IMR-90 (cell line): Measurements from ENCODE around the gene MMD2. TPM values are rescaled to one million over a fixed set of nuclear protein-coding genes. Genes with fewer than 3 reads are reported as not detected.

Experiments used
- ATAC-seq: fragments of 200-7000 bp; cut with Tn5 transposase; 2 replicates; pipeline ENCODE4 v1.9.1; 2020; ENCODE audit warnings: low read depth, mild to moderate bottlenecking, moderate library complexity
- BruUV-seq: library from RNA; stranded (reverse); fragments of 400-500 nt; replicated peaks from 2 replicates; lab custom pipeline; 2021; lab: Mats Ljungman, UMichigan
- CTCF ChIA-PET: fragments of 300-600 bp; formaldehyde crosslinking; extraction: SDS; loops from one replicate; lab custom pipeline; 2021; ENCODE audit warnings: antibody characterized with exemption; lab: Yijun Ruan, JAX
- POLR2A ChIA-PET: fragments of 300-600 bp; sonication (Branson Sonifier 250); formaldehyde crosslinking; loops from one replicate; lab custom pipeline; 2022; ENCODE audit warnings: antibody characterized with exemption; ENCODE audit not compliant: unreplicated experiment; lab: Charles Lee
- DNase-seq: peaks from one replicate; pipeline ENCODE4 v3.0.0; 2013
- H2AFZ ChIP-seq: replicated peaks from 2 replicates; pipeline ENCODE3; 2013; ENCODE audit warnings: low read length, mild to moderate bottlenecking; ENCODE audit not compliant: poor library complexity
- H2AK5ac ChIP-seq: 2 replicates; pipeline ENCODE4 v1.6.1; 2013; ENCODE audit warnings: low read depth, low read length, inconsistent platforms
- H2AK9ac ChIP-seq: replicated peaks from 2 replicates; pipeline ENCODE3; 2013; ENCODE audit warnings: mild to moderate bottlenecking, low read depth, low read length, moderate library complexity; ENCODE audit not compliant: poor library complexity
- H2BK120ac ChIP-seq: 2 replicates; pipeline ENCODE4 v1.6.1; 2013; ENCODE audit warnings: low read depth, low read length, inconsistent platforms
- H2BK15ac ChIP-seq: 3 replicates; pipeline ENCODE4 v1.6.1; 2013; ENCODE audit warnings: low read depth, low read length, inconsistent platforms
- H2BK20ac ChIP-seq: 2 replicates; pipeline ENCODE4 v1.6.1; 2013; ENCODE audit warnings: low read depth, mild to moderate bottlenecking, inconsistent platforms, low read length, moderate library complexity
- H2BK5ac ChIP-seq: 2 replicates; pipeline ENCODE4 v1.6.1; 2013; ENCODE audit warnings: mild to moderate bottlenecking, low read depth, low read length, inconsistent platforms; ENCODE audit not compliant: poor library complexity, severe bottlenecking
- H3K14ac ChIP-seq: replicated peaks from 2 replicates; pipeline ENCODE4 v1.6.1; 2013; ENCODE audit warnings: low read depth, low read length, inconsistent platforms
- H3K18ac ChIP-seq: 2 replicates; pipeline ENCODE4 v1.6.1; 2013; ENCODE audit warnings: low read depth, low read length, control low read depth
- H3K23ac ChIP-seq: 2 replicates; pipeline ENCODE4 v1.6.1; 2013; ENCODE audit warnings: low read depth, low read length, inconsistent platforms
- H3K27ac ChIP-seq: 2 replicates; pipeline ENCODE4 v1.5.1; 2013; ENCODE audit warnings: mild to moderate bottlenecking, control low read depth, low read length; ENCODE audit not compliant: insufficient read depth
- H3K27me3 ChIP-seq: 2 replicates; pipeline ENCODE4 v1.6.1; 2013; ENCODE audit warnings: low read length; ENCODE audit not compliant: control insufficient read depth, insufficient read depth
- H3K36me3 ChIP-seq: 2 replicates; pipeline ENCODE4 v1.6.1; 2013; ENCODE audit warnings: low read length, mixed read lengths; ENCODE audit not compliant: control insufficient read depth, insufficient read depth
- H3K4ac ChIP-seq: 2 replicates; pipeline ENCODE4 v1.6.1; 2013; ENCODE audit warnings: low read depth, low read length, inconsistent platforms
- H3K4me1 ChIP-seq: 2 replicates; pipeline ENCODE4 v1.6.1; 2013; ENCODE audit warnings: low read length, mixed read lengths; ENCODE audit not compliant: control insufficient read depth, insufficient read depth
- H3K4me2 ChIP-seq: 2 replicates; pipeline ENCODE4 v1.6.1; 2013; ENCODE audit warnings: low read depth, mild to moderate bottlenecking, control low read depth, low read length, moderate library complexity
- H3K4me3 ChIP-seq: 2 replicates; pipeline ENCODE4 v1.5.1; 2013; ENCODE audit warnings: low read depth, mild to moderate bottlenecking, control low read depth, low read length, moderate library complexity; ENCODE audit not compliant: insufficient read depth
- H3K56ac ChIP-seq: 2 replicates; pipeline ENCODE4 v1.6.1; 2013; ENCODE audit warnings: low read length, inconsistent platforms; ENCODE audit not compliant: insufficient read depth; ENCODE audit errors: extremely low read depth
- H3K79me1 ChIP-seq, 2 experiments: 2 replicates each; pipeline ENCODE4 v1.6.1; 2013; ENCODE audit warnings: low read length in 2 of 2, inconsistent platforms in 1 of 2, low read depth in 1 of 2
- H3K9ac ChIP-seq: 2 replicates; pipeline ENCODE4 v1.6.1; 2013; ENCODE audit warnings: low read depth, low read length, control low read depth
- H3K9me1 ChIP-seq: 2 replicates; pipeline ENCODE4 v1.6.1; 2013; ENCODE audit warnings: low read length, inconsistent platforms; ENCODE audit not compliant: insufficient read depth
- H3K9me3 ChIP-seq: 2 replicates; pipeline ENCODE4 v1.6.1; 2013; ENCODE audit warnings: low read length; ENCODE audit not compliant: control insufficient read depth, insufficient read depth
- H4K20me1 ChIP-seq: 2 replicates; pipeline ENCODE4 v1.6.1; 2013; ENCODE audit warnings: low read length, inconsistent platforms; ENCODE audit not compliant: insufficient read depth
- H4K5ac ChIP-seq: 2 replicates; pipeline ENCODE4 v1.6.1; 2013; ENCODE audit warnings: mild to moderate bottlenecking, low read depth, low read length, control low read depth
- H4K8ac ChIP-seq, 2 experiments: 2 replicates each; pipeline ENCODE4 v1.6.1; 2013; ENCODE audit warnings: low read depth in 2 of 2, low read length in 2 of 2, control low read depth in 1 of 2, inconsistent platforms in 1 of 2
- H4K91ac ChIP-seq: 2 replicates; pipeline ENCODE4 v1.6.1; 2013; ENCODE audit warnings: low read depth, low read length, inconsistent platforms; ENCODE audit not compliant: insufficient read depth
- FOS ChIP-seq: fragments of 150-350 bp; IDR thresholded peaks from 2 replicates; pipeline ENCODE4 v1.6.1; 2016; ENCODE audit warnings: low read depth, low read length
- MAZ ChIP-seq: IDR thresholded peaks from 2 replicates; pipeline ENCODE4 v1.6.1; 2012; ENCODE audit warnings: low read depth, mild to moderate bottlenecking, low read length, improper control_type of control experiment, moderate library complexity, borderline replicate concordance
- MXI1 ChIP-seq: IDR thresholded peaks from 2 replicates; pipeline ENCODE4 v1.6.1; 2012; ENCODE audit warnings: low read depth, mild to moderate bottlenecking, low read length, moderate library complexity, borderline replicate concordance
- NFE2L2 ChIP-seq: fragments of 150-350 bp; IDR thresholded peaks from 2 replicates; pipeline ENCODE4 v1.6.1; 2016; ENCODE audit warnings: low read depth, mild to moderate bottlenecking, low read length
- SMC3 ChIP-seq: fragments of 150-350 bp; IDR thresholded peaks from 2 replicates; pipeline ENCODE4 v1.6.1; 2016; ENCODE audit warnings: low read depth, mild to moderate bottlenecking, antibody characterized with exemption, low read length, moderate library complexity
- WGBS, 2 experiments: methylation state at CpG; one replicate each; pipeline versions ENCODE4 v1.1.5 to v1.1.7; 2013; ENCODE audit warnings: missing lambda C conversion rate in 2 of 2; ENCODE audit not compliant: insufficient read length in 1 of 2; ENCODE audit errors: extremely low coverage in 2 of 2; 5-methylcytosine and 5-hydroxymethylcytosine counted together
- dilution Hi-C: fragments of 300-500 bp; cut with HindIII; formaldehyde crosslinking; loops from one replicate; pipeline ENCODE4 v1.14.3; 2018; ENCODE audit warnings: low sequenced_read_pairs; ENCODE audit not compliant: unreplicated experiment
- in situ Hi-C: fragments of 300-500 bp; cut with MboI; formaldehyde crosslinking; loops from 3 replicates; pipeline ENCODE4 v1.14.3; 2019; ENCODE audit warnings: low sequenced_read_pairs, inconsistent platforms, mixed read lengths
- intact Hi-C: fragments of 100-400 bp; cut with micrococcal nuclease; formaldehyde crosslinking; loops from 2 replicates; pipeline ENCODE4 v1.10.0; 2022
- polyA plus RNA-seq, 3 experiments: library from polyadenylated mRNA; depleted of rRNA; stranded (reverse); fragments of >200 nt; gene quantifications; 2 replicates each; pipeline ENCODE4 v1.2.3, GENCODE V29; 2012; ENCODE audit warnings: low replicate concordance in 1 of 3
- total RNA-seq: library from RNA; depleted of rRNA; stranded (reverse); fragments of >200 nt; gene quantifications from 2 replicates; pipeline ENCODE4 v1.2.3, GENCODE V29; 2012

The MMD2 gene
- total and polyA plus RNA-seq, 2 of the 4 experiments (the other 2 are of a cell fraction): not detected

DNA sequence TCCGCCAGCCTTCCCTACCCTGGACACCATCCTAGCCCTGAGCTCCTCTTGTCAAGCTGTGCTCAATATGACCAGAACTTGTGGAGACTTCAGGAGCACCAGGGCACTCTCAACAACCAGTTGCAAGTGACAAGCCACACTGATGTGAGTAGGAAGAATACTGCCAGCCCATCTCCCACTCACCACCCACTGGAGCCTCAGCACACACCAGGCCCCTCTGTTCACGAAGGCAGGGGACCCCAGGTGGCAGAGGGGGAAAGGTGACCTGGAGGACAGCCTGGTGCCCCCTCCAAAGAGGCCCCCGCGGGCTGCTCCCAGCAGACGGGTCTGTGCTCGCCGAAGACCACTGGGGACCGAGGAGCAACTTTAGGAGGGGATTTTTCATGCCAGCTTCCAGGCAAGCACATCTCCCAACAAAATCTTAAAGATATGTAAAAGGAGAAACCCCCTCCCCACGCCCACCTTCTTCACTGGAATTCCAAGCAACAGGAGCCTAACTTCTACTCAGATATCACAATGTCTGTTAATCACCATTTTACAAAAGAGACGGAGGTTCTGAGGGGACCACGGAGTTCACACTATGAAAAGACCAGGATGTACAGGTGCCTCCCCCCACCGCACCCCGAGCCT, 1.0 kb downstream of the MMD2 start:
- no peak overlapping the region for H4K5ac ChIP-seq
- no peaks in the 10 kb centered on the region for H3K9me1 ChIP-seq
- no peak overlapping the region for H4K91ac ChIP-seq
- H2AFZ ChIP-seq: peak overlapping the region; percentile 23
- dilution Hi-C loops: no loop called here
- H3K9ac ChIP-seq: no peak overlapping the region
- no TSS peak for BruUV-seq
- H3K56ac ChIP-seq: no peak overlapping the region
- H3K36me3 ChIP-seq: no peaks in the 10 kb centered on the region
- WGBS, 2 experiments: no CpG with 5 or more reads among the region's 13 CpGs
- ChIA-PET CTCF (no interaction called here), POLR2A (no interaction called here)
- H3K9me3 ChIP-seq: no peaks in the 10 kb centered on the region
- no peak overlapping the region for H2AK5ac ChIP-seq
- no peak overlapping the region for H3K4me2 ChIP-seq
- intact Hi-C loops: no loop called here
- ATAC-seq: no peak
- no peak overlapping the region for H2BK20ac ChIP-seq
- in situ Hi-C loops: no loop called here
- no peak for DNase-seq
- no peak overlapping the region for H3K4ac ChIP-seq
- H3K4me3 ChIP-seq: no peak overlapping the region
- H3K79me1 ChIP-seq: no peaks in the 10 kb centered on the region
- peaks cover 31% of the 10 kb centered on the region for H3K27me3 ChIP-seq
- no peak overlapping the region for H2BK120ac ChIP-seq
- no peak overlapping the region for H2AK9ac ChIP-seq
- H3K18ac ChIP-seq: no peak overlapping the region
- H2BK5ac ChIP-seq: no peak overlapping the region
- H4K8ac ChIP-seq: no peak overlapping the region
- no peaks in the 10 kb centered on the region for H3K4me1 ChIP-seq
- no peak overlapping the region for H3K14ac ChIP-seq
- no peak overlapping the region for H3K23ac ChIP-seq
- no peak for TF ChIP-seq MXI1
- no peak for TF ChIP-seq MAZ
- no peak for TF ChIP-seq SMC3
- TF ChIP-seq NFE2L2: no peak
- no peak for TF ChIP-seq FOS
- no peak overlapping the region for H3K27ac ChIP-seq
- no peaks in the 10 kb centered on the region for H4K20me1 ChIP-seq
- H2BK15ac ChIP-seq: no peak overlapping the region
